HL-60/S4 treated with retinoic acid at 250 ng/mL for 4 days and 3 days (cell line): ENCODE results near the gene NAA16.

Experiments used
- in situ Hi-C: fragments of 300-500 bp; cut with MboI; formaldehyde crosslinking; loops from 2 replicates; pipeline ENCODE4 v1.7.0; 2022; ENCODE audit warnings: low sequenced_read_pairs

The NAA16 gene

DNA sequence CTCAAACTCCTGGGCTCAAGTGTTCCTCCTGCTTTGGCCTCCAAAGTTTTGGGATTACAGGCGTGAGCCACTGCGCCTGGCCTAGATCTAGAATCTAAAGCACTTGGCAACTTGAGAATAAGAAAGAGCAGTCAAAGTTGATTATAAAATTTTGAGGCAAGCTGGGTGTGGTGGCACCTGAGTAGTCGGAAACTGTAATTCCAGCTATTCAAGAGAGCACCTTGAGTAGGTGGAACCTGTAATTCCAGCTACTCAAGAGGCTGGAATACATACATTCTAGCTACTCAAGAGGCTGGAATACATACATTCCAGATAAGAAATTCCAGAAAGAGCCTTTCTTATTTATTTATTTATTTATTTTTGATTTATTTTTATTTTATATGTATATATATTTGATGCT lies 8.3 kb upstream of the NAA16 start:
- in situ Hi-C loops = no loop called here

DNA sequence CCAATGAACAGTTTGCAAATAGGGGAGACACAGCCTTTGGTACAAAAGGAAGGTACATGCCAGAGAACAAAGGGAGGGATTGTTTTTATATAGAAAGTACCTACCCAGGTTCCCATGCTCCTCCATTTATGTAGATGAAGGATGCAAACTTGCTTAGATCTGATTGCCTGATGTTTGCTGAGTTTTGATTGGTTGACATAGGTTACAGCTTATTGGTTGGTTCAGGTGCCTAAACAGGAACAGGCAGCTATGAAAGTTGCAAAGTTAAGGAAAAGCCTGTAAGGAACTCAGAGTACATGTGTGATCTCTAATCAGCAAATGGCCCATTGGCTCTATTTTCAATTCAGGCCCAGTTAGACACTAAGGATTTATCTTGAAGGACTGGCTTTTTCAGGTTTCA lies 6.5 kb upstream of the NAA16 start:
- in situ Hi-C loops = no loop called here

- in situ Hi-C loops = no loop called here
Observed at GRCh38 chr13:41306271-41307145, 4.6 kb upstream of the NAA16 start.

- in situ Hi-C loops = no loop called here
Observed at GRCh38 chr13:41307884-41308640, 3.0 kb upstream of the NAA16 start.

DNA sequence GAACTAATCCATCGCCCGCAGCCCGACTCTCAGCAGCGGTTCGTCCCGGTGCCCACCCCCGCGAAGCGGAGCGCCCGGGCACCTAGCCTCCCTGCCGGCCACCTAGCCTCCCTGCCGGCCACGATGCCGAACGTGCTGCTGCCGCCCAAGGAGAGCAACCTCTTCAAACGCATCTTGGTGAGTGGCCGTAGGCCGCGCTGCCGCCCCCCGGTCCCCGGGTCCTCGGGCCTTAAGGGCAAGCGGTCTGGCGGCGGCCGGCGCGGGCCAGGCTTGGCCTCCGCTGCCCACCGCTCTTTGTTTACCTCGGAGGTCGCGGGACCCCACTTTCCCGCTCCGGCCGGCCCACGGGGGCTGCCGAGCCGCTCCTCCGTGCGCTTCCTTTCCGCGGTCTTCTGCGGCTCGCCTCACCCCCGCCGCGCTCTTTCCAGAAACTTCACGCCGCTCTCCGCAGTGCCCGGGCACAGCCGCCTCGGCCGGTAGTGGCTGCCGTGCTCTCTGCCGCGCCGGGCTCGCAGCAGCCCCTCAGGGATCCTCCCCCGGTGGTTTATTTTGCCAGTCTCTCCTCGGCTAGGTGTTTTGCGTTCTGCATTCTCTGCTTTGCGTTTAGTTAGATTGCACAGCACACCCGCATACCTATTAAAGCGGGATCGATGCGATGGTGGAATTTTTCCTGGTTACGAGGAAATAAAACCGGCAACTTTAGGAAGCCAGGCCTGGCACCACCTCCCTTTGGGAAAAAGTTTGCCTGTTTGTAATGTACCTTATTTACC lies 524 bp downstream of the NAA16 start:
- in situ Hi-C loops = no loop called here

DNA sequence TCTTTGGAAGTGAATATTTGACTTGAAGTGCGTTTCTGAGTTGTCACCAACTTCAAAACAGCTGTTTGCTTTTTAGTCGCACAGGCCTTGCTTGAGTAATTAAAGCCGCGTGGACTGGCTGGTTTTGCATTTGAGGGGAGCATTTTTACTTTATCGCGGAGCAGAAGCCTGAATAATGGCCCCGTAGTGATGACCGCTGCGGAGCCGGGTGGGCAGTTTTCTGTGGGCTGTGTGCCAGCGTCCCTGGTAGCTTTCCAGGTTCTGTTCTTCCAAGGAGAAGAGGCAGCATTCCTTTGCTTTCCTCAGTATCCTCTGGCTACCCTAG lies 1.1 kb downstream of the NAA16 start:
- in situ Hi-C loops = no loop called here

GRCh38 chr13:41313117-41313516 lies 2.0 kb downstream of the NAA16 start:
- in situ Hi-C loops = no loop called here

DNA sequence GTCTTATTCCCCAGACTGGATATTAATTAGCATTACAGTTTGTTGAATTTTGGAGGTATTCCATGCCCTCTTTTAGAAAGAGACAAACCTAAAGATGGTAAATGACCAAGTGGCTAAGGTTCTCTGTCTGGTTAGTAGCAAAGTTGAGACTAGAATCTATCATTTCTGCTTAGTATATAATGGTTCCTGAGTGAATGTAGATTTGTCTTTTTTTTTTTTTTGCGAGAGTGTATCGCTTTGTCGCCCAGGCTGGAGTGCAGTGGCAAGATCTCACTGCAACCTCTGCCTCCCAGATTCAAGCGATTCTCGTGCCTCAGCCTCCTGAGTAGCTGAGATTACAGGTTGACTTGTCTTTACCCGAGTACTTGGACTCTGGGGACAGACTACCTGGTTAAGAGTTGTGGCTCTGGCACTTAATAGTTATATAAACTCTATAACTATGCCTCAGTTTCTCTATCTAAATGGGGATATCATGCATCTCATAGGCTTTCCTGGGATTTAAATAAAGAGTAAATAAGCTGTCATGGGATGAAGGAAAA lies 2.7 kb downstream of the NAA16 start:
- in situ Hi-C loops = no loop called here

- in situ Hi-C loops = no loop called here
Observed at GRCh38 chr13:41315443-41316047, 4.5 kb downstream of the NAA16 start.

DNA sequence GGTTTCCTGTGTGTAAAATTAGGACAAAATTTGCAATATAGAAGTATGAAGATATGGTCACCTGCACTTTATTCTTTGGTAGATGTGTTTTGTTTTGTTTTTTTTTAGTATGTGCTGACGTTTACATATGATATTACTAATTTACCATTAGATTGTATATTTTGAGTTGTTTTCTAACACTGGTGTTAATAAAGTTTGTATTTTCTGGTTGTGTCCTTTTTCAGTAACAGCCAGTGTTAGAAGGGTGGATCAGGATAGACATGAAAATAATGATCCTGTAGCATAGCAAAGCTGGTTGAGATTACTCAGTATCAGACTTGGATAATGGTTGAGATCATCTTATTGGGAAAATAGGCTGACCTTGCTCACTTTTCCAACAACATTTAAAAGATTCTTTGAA lies 6.2 kb downstream of the NAA16 start:
- in situ Hi-C loops = no loop called here

- in situ Hi-C loops = no loop called here
Observed at GRCh38 chr13:41325752-41326151, 14.7 kb downstream of the NAA16 start.

DNA sequence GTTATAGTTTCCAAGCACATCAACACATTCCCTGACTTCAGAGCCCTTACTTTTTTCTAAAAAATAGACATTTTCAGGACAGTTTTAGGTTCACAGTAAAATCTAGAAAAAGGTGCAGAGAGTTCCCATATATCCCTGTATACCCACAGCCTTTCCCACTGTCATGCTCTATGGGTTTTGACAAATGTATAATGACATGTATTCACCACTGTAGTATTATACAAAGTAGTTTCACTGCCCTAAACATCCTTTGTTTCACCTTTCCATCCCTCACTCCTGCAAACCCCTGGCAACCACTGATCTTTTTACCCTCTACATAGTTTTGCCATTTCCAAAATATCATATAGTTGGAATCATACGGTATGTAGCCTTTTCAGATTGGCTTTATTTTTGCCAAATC lies 15.6 kb downstream of the NAA16 start:
- in situ Hi-C loops = no loop called here

GRCh38 chr13:41327994-41328790 lies 17.1 kb downstream of the NAA16 start:
- in situ Hi-C loops = no loop called here

DNA sequence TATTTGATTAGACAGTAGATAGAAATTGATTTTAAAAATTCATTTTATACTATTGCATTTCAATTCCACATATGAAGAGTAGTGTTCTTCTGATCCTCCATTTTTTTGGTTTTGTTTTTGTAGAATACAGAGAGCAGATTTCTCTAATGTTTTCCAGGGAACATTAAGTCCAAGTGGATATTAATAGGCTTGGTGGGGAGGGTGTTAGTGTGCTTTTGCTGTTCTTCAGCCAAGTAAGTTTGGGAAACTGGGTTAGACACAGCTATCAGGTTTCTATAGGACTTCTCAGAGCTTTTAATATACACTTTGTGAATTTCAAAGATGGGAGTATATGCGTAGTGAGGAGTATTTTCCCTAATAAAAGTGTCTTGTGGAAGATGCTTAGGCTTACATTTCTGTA lies 21.8 kb downstream of the NAA16 start:
- in situ Hi-C loops = no loop called here

DNA sequence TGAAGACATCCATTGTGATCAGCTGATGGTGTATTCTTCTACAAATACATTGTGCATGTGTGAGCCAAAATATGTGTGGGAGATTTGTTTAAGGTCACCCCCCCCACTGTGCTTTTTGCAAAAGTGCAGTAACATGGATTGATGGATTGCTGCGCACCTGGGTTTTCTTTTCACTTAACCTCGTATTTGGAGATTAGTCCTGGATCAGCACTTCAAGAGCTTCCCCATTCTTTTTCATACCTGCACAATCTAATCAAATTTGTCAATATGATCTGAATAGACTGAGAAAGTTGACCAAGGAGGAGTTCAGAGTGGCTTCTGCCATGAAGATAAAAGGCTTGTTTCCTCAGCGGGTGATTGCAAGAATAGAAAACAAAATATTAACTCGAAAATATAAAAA lies 23.7 kb downstream of the NAA16 start:
- in situ Hi-C loops = no loop called here

DNA sequence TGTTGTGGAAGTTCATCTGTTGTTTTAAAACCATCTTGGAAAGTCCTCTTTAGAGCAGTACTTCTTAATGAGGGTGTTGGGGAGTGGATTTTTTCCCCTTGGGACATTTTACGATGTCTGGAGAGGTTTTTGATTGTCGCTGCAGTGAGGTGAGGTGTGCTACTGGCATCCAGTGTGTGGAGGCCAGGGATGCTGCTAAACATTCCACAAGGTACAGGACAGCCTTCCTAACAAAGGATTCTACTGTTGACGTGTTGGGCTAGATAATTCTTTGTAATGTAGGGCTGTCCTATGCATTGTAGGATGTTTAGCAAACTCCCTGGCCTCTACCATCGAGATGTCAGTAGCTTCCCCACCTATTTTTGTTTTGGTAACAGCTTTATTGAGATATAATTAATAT lies 33.3 kb downstream of the NAA16 start:
- in situ Hi-C loops = no loop called here

GRCh38 chr13:41345165-41345913 lies 34.3 kb downstream of the NAA16 start:
- in situ Hi-C loops = no loop called here

DNA sequence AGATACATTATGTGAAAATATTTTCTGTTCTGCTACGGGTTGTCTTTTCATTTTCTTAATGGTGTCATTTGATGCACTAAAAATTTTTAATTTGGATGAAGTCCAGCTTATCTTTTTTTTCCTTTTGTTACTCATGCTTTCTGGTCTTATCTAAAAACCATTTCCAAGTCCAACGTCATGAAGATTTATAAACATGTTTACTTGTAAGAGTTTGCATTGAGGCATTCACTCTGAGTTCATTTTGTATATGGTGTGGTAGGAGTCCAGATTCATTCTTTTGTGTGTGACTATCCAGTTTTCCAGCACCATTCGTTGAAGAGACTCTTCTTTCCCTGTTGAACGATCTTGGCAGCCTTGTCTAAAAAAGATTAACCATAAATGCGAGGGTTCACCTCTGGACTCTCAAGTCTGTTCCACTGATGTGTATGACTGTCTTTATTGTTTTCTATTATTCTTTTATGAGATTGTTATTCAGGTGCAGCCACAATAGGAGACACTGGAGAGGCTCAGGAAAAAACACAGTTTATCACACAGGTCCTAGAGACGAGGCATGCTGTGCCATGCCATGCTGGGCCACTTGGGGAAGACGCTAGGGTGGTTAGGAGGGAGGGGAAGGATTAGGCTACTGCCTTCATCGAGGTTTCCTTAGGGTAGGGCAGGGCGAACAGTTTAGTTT lies 35.0 kb downstream of the NAA16 start:
- in situ Hi-C loops = no loop called here
